Endodermal cell (in vitro differentiated cells): Measurements from ENCODE around the gene RAMP1. TPM values are rescaled to one million over a fixed set of nuclear protein-coding genes. Genes with fewer than 3 reads are reported as not detected.

Experiments
- DNase-seq: peaks from one replicate; pipeline ENCODE4 v3.0.0-alpha.2; 2017
- H3K27ac ChIP-seq: 2 replicates; pipeline ENCODE4 v1.5.1; 2013; ENCODE audit warnings: mild to moderate bottlenecking, low read depth, low read length, moderate library complexity
- H3K27me3 ChIP-seq: 2 replicates; pipeline ENCODE4 v1.6.1; 2013; ENCODE audit warnings: mild to moderate bottlenecking, low read length, moderate library complexity; ENCODE audit not compliant: insufficient read depth, control insufficient read depth, poor library complexity, severe bottlenecking
- H3K36me3 ChIP-seq: 2 replicates; pipeline ENCODE4 v1.7.0; 2013; ENCODE audit warnings: mild to moderate bottlenecking, low read length, moderate library complexity; ENCODE audit not compliant: control insufficient read depth, insufficient read depth
- H3K4me1 ChIP-seq: one replicate; pipeline ENCODE4 v1.7.0; 2013; ENCODE audit warnings: low read length; ENCODE audit not compliant: control insufficient read depth, insufficient read depth
- H3K4me3 ChIP-seq: 2 replicates; pipeline ENCODE4 v1.5.1; 2013; ENCODE audit warnings: mild to moderate bottlenecking, low read length, moderate library complexity
- H3K9ac ChIP-seq: 2 replicates; pipeline ENCODE4 v1.6.1; 2013; ENCODE audit warnings: mild to moderate bottlenecking, low read length, moderate library complexity; ENCODE audit not compliant: poor library complexity, severe bottlenecking; ENCODE audit errors: extremely low read depth
- H3K9me3 ChIP-seq: 2 replicates; pipeline ENCODE4 v1.6.1; 2013; ENCODE audit warnings: mild to moderate bottlenecking, low read length, moderate library complexity; ENCODE audit not compliant: control insufficient read depth
- H3K27ac Mint-ChIP-seq: 2 replicates; pipeline ENCODE4 v1.8.0; 2020; ENCODE audit warnings: mixed read lengths
- H3K27me3 Mint-ChIP-seq: 2 replicates; pipeline ENCODE4 v1.8.0; 2021; ENCODE audit warnings: mild to moderate bottlenecking, mixed read lengths; ENCODE audit not compliant: insufficient read depth
- H3K36me3 Mint-ChIP-seq: 2 replicates; pipeline ENCODE4 v1.8.0; 2020; ENCODE audit warnings: low read depth, mixed read lengths
- H3K4me1 Mint-ChIP-seq: 2 replicates; pipeline ENCODE4 v1.8.0; 2020; ENCODE audit warnings: mixed read lengths
- H3K4me3 Mint-ChIP-seq: 2 replicates; pipeline ENCODE4 v1.8.0; 2020; ENCODE audit warnings: mild to moderate bottlenecking, moderate library complexity, mixed read lengths
- H3K9me3 Mint-ChIP-seq: 2 replicates; pipeline ENCODE4 v1.8.0; 2020; ENCODE audit warnings: mild to moderate bottlenecking, mixed read lengths
- CTCF ChIP-seq: fragments of 200-600 bp; sonication (generic); conservative IDR thresholded peaks from 2 replicates; pipeline ENCODE4 v1.5.0; 2021; ENCODE audit warnings: antibody characterized with exemption, mild to moderate bottlenecking
- WGBS, 2 experiments: methylation state at CpG; one replicate each; pipeline versions ENCODE4 v1.1.5 to v1.1.7; 2013; ENCODE audit warnings: missing lambda C conversion rate in 2 of 2, mixed read lengths in 1 of 2; ENCODE audit not compliant: insufficient coverage in 1 of 2, insufficient read length in 1 of 2; 5-methylcytosine and 5-hydroxymethylcytosine counted together
- total RNA-seq, 2 donors: library from RNA; stranded (reverse); fragmentation: NEBNext Ultra II Directional in 1 of 2; extraction: Animal tissue kit (Norgen Biotek cat#: 25700) in 1 of 2; gene quantifications; 2 replicates in 1 of 2; 3 replicates in 1 of 2; pipeline ENCODE4 v1.2.1, GENCODE V29; 2021

Gene RAMP1
- total RNA-seq, 2 donors from 2014 or later: 0.40 to 1.6 TPM

- no peaks in the 10 kb centered on the region for H3K9me3 Mint-ChIP-seq
- no peak overlapping the region for H3K27ac Mint-ChIP-seq
- WGBS, 2 experiments: 93 to 94% methylated on average over 20 to 21 of the region's 21 CpGs
- H3K27me3 ChIP-seq: no peaks in the 10 kb centered on the region
- no peaks in the 10 kb centered on the region for H3K36me3 ChIP-seq
- no peak overlapping the region for H3K4me3 ChIP-seq
- no peak for TF ChIP-seq CTCF
- no peaks in the 10 kb centered on the region for H3K4me1 ChIP-seq
- no peak for DNase-seq
- no peak overlapping the region for H3K4me3 Mint-ChIP-seq
- no peaks in the 10 kb centered on the region for H3K27me3 Mint-ChIP-seq
- no peaks in the 10 kb centered on the region for H3K36me3 Mint-ChIP-seq
- no peak overlapping the region for H3K27ac ChIP-seq
- no peak overlapping the region for H3K9ac ChIP-seq
- no peaks in the 10 kb centered on the region for H3K4me1 Mint-ChIP-seq
- H3K9me3 ChIP-seq: no peaks in the 10 kb centered on the region
Measured at GRCh38 chr2:237869343-237870102, 10.1 kb downstream of the RAMP1 start.

- Mint-ChIP-seq H3K4me1 (no peaks in the 10 kb centered on the region), H3K27ac (no peak overlapping the region), H3K4me3 (no peak overlapping the region), H3K27me3 (no peaks in the 10 kb centered on the region), H3K9me3 (no peaks in the 10 kb centered on the region), H3K36me3 (no peaks in the 10 kb centered on the region)
- H3K36me3 ChIP-seq: no peaks in the 10 kb centered on the region
- H3K27ac ChIP-seq: no peak overlapping the region
- H3K4me3 ChIP-seq: no peak overlapping the region
- no peaks in the 10 kb centered on the region for H3K9me3 ChIP-seq
- no peak for DNase-seq
- 86 to 91% methylated on average over 5 to 11 of the region's 11 CpGs for WGBS, 2 experiments
- no peak overlapping the region for H3K9ac ChIP-seq
- H3K4me1 ChIP-seq: no peaks in the 10 kb centered on the region
- no peaks in the 10 kb centered on the region for H3K27me3 ChIP-seq
- TF ChIP-seq CTCF: no peak
Measured at GRCh38 chr2:237870126-237870525, 10.7 kb downstream of the RAMP1 start.

- Histone ChIP-seq H3K4me3 (no peak overlapping the region), H3K36me3 (no peaks in the 10 kb centered on the region), H3K27ac (no peak overlapping the region), H3K9me3 (no peaks in the 10 kb centered on the region), H3K4me1 (no peaks in the 10 kb centered on the region), H3K9ac (no peak overlapping the region), H3K27me3 (no peaks in the 10 kb centered on the region)
- no peaks in the 10 kb centered on the region for H3K27me3 Mint-ChIP-seq
- no peak overlapping the region for H3K27ac Mint-ChIP-seq
- no peak for TF ChIP-seq CTCF
- H3K4me1 Mint-ChIP-seq: no peaks in the 10 kb centered on the region
- no peaks in the 10 kb centered on the region for H3K36me3 Mint-ChIP-seq
- WGBS, 2 experiments: 88 to 91% methylated on average over 15 to 23 of the region's 23 CpGs
- H3K4me3 Mint-ChIP-seq: no peak overlapping the region
- no peaks in the 10 kb centered on the region for H3K9me3 Mint-ChIP-seq
- no peak for DNase-seq
Measured at GRCh38 chr2:237870754-237871651, 11.6 kb downstream of the RAMP1 start.
